ENCODE measurements around the gene FLAD1.

FLAD1 gene

DNA sequence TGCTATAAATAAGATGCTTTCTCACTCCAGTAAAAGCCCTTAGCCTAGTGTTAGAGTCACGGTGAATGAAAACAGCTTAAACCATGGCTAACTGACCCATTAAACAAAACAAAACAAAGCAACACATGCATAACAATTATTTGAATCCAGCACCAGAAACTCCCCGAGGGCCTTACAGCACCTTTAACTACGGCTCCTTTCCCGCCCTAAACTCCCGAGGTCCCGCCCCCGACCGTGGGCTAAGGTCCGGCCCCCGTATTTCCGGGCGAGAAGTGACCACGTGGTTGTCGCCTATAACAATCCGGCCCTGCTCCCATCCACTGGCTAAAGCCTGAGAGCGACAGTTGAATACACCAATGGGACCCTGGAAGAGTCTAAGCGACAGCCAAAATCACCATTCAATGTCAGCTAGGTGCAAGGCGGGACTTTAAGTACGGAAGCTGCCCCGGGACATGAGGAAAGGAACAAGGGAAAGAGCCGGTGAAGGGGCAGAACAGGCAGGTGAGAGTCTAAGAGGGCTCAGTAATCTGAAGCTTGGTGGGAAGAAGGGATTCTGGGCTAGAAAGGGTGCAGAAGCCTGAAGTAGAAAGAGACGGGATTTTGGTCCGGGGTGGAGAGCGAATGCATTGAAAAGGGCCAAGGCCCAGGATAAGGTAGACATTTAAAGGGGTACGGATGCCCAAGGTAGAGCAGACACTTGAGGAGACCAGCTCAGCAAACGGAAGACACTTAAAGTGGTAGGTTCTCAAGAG is at the start of gene FLAD1:
FLAD1 (plus strand) TSS at position 448 of the 752 bp plus-strand sequence. CDS start 351 bp downstream, outside the sequence.
- Mint-ChIP-seq H3K27me3 (no peaks in the 10 kb centered on the region), H3K27ac (peak within 1 kb of the TSS in 1 of 2 donors; percentile 37), H3K4me1 (peaks cover 33% of the 10 kb centered on the region)

DNA sequence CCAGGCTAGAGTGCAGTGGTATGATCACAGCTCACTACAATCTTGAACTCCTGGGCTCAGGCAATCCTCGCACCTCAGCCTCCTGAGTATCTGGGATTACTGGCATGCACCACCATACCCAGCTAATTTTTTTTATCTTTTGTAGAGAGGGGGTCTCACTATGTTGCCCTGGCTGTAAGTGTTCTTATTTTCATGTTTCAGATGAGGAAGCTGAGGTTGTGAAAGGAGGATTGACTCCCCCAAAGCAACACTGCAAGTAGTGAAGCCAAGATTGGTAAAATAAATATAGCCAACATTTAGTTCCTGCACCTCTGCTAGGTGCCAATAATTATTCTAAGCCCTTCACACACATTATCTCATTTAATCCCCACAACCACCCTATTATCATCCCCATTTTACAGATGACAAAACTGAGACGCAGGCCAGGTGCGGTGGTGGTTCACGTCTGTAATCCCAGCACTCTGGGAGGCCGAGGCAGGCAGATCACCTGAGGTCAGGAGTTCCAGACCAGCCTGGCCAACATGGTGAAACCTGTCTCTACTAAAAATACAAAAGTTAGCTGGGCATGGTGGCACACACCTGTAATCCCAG is 48.7 kb upstream of the FLAD1 start:
- Mint-ChIP-seq H3K9me3 (no peaks in the 10 kb centered on the region), H3K27me3 (no peaks in the 10 kb centered on the region), H3K4me1 (peaks cover 40% of the 10 kb centered on the region), H3K27ac (no peak overlapping the region), H3K4me3 (peak overlapping the region in 1 of 2 donors; percentile 25)
- no peak for DNase-seq
- no peak for ATAC-seq

More for the DNA sequence above, at the start of gene FLAD1:
- ATAC-seq, result peak; percentile 100
- H3K4me3 Mint-ChIP-seq, result no peak within 1 kb of the TSS
- H3K9me3 Mint-ChIP-seq, result no peaks in the 10 kb centered on the region
- DNase-seq, result peak; percentile 95 to 98

DNA sequence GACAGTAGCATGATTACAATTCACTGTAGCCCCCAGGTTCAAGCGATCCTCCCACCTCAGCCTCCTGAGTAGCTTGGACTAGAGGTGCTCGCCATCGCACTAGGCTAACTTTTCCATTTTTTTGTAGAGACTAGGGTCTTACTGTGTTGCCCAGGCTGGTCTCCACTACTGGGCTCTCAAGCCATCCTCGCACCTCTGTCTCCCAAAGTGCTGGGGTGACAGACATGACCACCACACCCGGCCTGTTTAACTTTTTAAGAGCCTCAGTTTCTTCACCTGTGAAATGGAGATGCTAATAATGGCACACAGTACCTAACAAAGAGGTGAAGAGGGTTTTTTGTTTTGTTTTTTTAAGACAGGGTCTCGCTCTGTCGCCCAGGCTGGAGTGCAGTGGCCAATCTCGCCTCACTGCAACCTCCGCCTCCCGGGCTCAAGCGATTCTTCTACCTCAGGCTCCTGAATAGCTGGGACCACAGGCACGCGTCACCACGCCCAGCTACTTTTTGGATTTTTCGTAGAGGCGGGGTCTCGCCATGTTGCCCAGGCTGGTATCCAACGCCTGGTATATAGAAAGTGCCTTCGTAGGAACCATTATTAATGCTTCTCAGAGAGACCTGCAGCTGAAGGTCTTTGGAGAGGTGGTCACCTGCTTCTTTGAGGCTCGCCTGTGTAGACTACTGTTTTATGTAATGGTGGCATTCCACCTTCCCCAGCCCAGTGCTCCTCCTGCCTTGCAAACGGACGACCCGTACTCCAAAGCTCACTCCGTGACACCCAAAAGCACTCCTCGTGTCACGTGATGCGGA is 47.2 kb upstream of the FLAD1 start:
- H3K9me3 Mint-ChIP-seq, result no peaks in the 10 kb centered on the region
- H3K27ac Mint-ChIP-seq, result peak overlapping the region; percentile 97 to 100
- H3K4me1 Mint-ChIP-seq, result peaks cover 51% of the 10 kb centered on the region
- no peak for DNase-seq
- ATAC-seq, result no peak
- peak overlapping the region; percentile 91 to 92 for H3K4me3 Mint-ChIP-seq
- no peaks in the 10 kb centered on the region for H3K27me3 Mint-ChIP-seq

DNA sequence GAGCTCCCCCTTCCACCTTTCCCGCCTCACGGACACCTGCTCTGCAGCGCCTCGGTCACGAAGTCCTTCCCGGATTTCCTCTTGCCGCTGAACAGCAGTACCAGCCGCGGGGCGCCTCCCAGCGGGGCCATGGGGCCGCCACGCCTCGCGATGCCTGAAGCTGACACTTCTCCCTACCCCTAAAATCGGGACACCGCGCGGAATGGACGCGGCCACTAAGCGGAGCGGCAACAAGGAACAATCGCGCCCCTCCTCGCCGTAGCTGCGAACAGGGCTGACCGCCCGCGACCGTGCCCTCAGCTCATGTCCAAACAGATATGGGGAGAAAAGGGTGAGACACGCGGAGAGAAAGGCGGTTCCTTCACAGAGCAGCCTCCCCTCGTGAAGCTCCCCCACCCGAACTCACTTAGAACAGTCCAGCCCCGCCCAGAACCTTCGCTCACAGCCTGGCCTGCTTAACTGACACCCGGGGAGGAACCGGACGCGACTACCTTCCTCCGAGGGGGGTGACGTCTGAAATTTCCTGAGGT is 46.5 kb upstream of the FLAD1 start, which contains the start of gene PMVK:
PMVK (minus strand) TSS at position 165 of the 530 bp plus-strand sequence; CDS start at position 131, 34 bp downstream.
- Mint-ChIP-seq H3K4me1 (peaks cover 58% of the 10 kb centered on the region), H3K27me3 (no peaks in the 10 kb centered on the region), H3K4me3 (peak within 1 kb of the TSS; percentile 91 to 92), H3K9me3 (no peaks in the 10 kb centered on the region), H3K27ac (peak within 1 kb of the TSS; percentile 97 to 100)
- DNase-seq (peak; percentile 94 to 95), ATAC-seq (peak; percentile 87)

DNA sequence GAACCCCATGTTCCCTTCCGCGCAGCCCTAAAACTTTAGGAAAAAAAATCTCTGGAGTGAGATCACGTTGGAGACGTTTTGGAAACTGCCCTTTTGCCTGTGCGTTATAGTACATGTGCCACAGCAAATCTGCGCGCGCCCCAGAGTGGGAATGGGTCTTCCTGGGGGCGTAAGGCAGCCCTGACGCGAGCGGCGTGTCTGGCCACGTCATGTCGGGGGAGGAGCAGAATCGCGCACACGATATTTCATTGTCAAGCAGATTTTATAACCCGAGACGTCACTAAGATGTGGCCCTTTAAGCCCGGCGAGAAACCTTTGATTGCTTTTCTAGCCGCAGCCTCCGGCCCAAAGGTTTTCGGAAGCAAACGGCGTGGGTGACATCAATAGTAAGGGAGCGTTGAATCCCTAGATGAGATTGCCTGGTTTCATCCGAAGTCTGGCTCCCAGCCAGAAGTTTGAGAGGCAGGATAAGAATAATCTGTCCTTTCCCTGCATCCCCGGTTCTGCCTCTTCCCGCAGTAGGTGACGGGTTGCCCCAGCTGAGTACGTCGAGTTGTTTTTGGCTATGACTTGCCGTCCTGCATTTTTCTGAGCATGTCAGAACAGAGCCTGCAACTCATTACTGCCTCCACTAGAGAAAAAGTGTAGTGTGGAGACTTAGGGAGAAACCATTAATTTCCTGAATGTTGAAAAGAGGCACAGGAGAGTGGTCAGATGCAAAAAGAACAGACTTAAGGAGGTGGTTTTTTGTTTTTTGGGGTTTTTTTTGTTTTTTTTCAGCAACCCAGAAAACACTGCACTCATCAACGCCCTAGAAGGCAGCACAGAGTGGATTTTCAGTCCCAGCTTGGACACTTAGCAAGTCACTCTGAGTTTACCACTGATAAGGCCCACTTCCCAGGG is 45.8 kb upstream of the FLAD1 start:
- no peaks in the 10 kb centered on the region for H3K9me3 Mint-ChIP-seq
- peak overlapping the region; percentile 91 to 92 for H3K4me3 Mint-ChIP-seq
- DNase-seq (peak; percentile 92 to 94), ATAC-seq (peak; percentile 88)
- peaks cover 65% of the 10 kb centered on the region for H3K4me1 Mint-ChIP-seq
- H3K27ac Mint-ChIP-seq, result peak overlapping the region; percentile 97 to 100
- no peaks in the 10 kb centered on the region for H3K27me3 Mint-ChIP-seq

DNA sequence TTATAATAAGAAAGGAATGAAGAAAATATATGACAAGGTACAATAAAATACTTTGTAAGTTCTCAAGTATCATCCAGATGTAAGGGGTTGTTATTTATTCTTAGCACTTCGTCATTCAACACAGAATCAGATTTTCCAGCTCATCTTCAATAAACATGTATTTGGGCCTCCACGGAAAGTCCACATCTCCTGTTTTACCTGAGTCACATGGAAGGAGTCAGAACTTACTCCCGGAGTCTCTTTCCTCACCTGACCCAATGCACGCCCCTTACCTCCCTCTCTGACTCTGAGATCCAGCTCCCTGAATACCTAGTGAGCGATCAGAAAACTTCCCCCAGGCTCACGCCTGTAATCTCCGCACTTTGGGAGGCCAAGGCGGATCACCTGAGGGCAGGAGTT is 45.2 kb upstream of the FLAD1 start:
- ATAC-seq (no peak), DNase-seq (no peak)
- Mint-ChIP-seq H3K27ac (peak overlapping the region; percentile 97 to 100), H3K4me3 (peak overlapping the region; percentile 91 to 92), H3K9me3 (no peaks in the 10 kb centered on the region), H3K4me1 (peaks cover 71% of the 10 kb centered on the region), H3K27me3 (no peaks in the 10 kb centered on the region)

DNA sequence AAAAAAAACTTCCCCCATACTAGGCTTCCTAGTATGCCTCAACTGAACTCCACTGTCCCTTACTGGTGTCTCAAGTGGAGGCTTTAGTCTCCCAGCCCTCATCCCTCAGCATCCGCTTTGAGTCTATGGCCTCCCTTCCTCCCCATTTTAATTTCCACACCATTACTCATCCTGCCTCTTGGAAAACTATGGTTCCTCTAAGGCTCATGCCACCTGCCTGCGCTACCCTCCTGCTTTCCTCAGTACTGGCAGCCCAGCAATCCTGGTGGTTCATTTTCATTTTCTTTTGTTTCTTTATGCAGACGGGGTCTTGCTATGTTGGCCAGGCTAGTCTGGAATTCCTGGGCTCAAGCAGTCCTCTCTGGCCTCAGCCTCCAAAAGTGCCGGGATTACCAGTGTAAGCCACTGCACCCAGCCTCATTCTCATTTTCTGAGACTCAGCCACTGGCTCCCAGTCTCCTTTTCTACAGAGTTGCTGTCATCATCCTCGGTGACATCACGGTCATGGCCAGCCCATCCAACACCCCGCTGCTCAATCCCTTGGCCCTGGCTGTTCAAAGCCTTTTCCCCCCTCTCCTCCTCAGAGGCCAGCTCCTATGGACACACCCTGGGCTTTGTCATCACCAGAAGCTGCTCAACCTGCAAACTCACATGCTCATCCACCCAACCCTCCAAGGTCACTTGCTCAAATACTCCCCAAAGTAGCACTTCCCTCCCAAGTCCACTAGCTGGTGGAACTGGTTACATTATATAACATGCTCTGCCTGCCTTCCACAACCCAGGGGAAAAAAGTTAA is 44.3 kb upstream of the FLAD1 start:
- DNase-seq, result no peak
- no peak for ATAC-seq
- Mint-ChIP-seq H3K4me1 (peaks cover 80% of the 10 kb centered on the region), H3K4me3 (peak overlapping the region; percentile 28 to 91), H3K9me3 (no peaks in the 10 kb centered on the region), H3K27me3 (no peaks in the 10 kb centered on the region), H3K27ac (peak overlapping the region in 1 of 2 donors; percentile 12)

DNA sequence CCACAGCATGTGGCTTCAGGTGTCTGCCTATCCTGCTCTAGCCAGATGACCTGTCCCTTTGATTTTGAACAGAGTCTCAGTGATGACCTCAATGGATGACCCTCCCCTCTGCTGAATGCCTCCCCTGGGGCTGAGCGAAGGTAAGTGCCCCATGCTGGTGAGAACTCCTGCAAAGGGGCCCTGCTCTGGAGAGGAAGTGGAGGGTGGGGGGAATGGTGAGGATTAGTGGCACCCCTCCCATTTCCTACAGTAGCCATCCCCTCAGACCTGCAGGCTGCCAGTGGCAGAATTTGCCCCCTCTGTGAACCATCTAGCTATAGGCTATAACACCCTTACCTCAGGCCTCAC is 43.0 kb upstream of the FLAD1 start:
- Mint-ChIP-seq H3K4me1 (peaks cover 84% of the 10 kb centered on the region), H3K9me3 (no peaks in the 10 kb centered on the region), H3K27ac (peak overlapping the region in 1 of 2 donors; percentile 61), H3K27me3 (no peaks in the 10 kb centered on the region), H3K4me3 (peak overlapping the region; percentile 58 to 67)
- no peak for DNase-seq
- ATAC-seq, result no peak

DNA sequence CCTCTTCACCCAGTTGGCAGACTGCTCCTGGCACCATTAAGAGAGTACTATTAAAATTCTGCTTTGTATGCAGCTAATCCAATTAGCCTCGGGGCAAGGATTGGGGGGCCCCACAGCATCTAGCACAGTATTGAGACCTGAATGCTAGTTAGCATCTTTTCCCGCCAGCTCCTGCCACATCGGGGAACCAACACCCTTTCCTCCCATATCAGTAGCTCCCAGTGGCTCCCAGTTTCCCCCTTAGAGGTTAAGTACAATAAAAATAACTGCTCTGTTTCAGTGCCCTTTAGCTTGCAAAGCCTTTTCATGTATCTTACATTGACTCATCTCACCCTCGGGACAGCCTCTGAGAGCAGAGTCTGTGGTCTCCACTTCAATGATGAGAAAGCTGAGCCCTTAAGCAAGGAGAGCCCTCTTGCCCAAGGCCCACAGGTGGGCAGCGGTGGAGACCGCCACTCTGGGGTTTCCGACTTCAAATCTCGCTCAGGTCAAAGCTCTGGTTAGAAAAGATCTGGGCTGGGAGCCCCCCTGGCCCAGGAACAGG is 42.4 kb upstream of the FLAD1 start:
- Mint-ChIP-seq H3K9me3 (no peaks in the 10 kb centered on the region), H3K4me1 (peaks cover 81% of the 10 kb centered on the region), H3K27me3 (no peaks in the 10 kb centered on the region), H3K4me3 (peak overlapping the region; percentile 58 to 67), H3K27ac (peak overlapping the region; percentile 47 to 85)
- DNase-seq (peak in 1 of 2 donors; percentile 53), ATAC-seq (peak; percentile 39)

DNA sequence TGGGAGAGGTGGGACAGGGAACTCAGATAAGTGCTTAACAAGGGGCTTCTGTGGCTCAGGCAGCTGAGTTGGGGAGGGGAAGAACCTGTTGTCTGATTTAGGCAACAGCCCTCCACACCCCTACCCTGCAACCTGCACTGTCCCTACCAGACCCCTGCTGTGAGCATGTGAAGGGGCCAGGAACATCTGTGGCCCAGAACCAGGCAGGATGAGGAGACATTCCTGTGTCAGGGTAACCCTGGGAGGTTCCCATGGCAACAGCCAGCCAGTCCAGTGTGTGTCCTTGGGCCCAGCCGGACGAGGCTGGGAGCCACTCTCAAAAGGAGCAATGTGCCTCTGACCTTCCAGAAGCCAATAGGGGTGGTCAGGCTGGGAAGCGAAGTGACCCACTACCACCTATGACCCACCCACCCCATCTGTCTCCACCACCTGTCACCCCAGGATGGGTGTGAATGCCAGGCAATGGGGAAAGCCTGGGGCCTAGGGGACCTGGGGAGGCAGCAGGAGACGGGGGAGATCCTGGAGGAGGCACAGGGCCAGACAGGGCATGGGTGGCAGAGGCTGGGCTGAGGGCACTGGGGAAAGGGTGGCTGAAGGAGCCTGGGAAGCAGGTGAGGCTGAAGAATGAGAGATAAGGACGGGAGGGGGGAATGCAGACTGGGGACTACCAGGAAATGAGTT is 41.7 kb upstream of the FLAD1 start:
- Mint-ChIP-seq H3K4me3 (peak overlapping the region; percentile 58 to 67), H3K4me1 (peaks cover 77% of the 10 kb centered on the region)
- ATAC-seq, result no peak

DNA sequence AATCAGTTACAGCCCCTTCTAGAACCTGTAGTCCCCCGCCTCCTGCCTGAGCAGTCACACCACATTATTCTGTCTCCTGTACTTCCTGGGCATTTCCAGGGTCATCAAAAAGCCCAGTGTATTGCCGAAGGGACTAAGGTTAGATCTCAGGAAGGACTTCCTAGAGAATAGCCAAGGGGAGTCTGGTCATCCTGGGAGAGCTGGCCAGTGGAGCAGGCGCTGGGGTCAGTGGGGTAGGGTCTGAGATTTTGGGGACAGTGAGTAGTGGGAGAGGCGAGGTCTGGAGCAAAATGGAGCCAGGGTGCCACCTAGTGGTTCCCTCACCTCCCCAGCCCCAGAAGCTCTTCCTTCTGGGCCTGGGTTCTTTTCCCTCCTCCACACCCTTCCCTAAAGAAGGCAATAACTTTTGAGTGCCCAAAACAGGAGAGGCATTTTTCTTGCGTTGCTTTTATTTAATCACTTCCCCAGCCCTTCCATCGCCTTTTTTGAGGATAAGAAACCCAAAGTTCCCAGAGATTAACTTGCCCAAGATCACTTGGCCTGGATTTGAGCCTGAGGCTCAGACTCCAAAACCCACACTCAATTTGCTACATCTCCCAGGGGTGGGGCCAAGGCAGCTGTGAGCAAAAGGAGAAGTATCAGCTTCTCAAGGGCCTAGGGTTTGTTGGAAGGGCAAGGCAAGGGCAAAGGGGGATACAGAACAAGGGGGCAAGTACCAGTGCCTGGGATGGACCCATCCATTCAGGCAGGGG is 39.3 kb upstream of the FLAD1 start:
- peaks cover 74% of the 10 kb centered on the region for H3K4me1 Mint-ChIP-seq

More for the DNA sequence above, 41.7 kb upstream of the FLAD1 start:
- peak overlapping the region; percentile 85 to 94 for H3K27ac Mint-ChIP-seq
- no peaks in the 10 kb centered on the region for H3K27me3 Mint-ChIP-seq
- DNase-seq, result no peak
- H3K9me3 Mint-ChIP-seq, result no peaks in the 10 kb centered on the region

DNA sequence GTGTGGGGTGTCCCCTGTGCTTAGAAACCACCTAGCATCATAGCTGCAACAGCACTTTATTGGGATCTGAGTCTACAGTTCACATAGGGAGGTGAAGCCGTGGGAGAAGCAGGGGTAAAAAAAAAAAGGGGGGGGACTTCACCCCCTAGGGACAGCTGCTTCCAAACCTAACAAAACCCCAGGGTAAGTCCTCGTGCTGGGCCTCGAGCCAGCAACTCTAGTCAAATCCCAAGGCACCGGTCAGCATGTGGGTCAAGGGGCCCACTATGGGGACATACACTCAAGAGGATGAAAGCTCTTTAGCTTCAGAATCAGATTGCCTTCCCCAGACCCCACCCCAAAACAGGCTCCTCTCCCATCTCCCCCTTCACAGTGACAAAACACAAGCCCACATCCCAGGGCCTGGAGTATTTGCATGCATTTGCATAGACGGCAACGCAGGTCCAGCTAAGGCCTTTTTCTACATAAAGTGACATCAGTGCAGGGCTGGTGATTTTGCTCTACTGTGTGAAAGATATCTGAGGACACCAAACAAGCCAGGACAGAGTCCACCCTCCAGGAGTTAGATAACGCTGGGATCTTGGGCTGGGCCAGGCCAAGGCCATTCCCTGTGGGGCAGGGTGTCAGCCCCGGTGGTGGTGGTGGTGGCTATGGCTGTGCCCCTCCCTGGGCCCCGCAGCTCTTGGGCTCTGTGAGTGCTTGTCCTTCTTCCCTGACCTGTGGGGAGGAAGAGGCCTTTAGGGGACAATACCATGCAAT is 38.6 kb upstream of the FLAD1 start:
- Mint-ChIP-seq H3K9me3 (no peaks in the 10 kb centered on the region), H3K4me3 (no peak overlapping the region), H3K27me3 (no peaks in the 10 kb centered on the region), H3K4me1 (peaks cover 69% of the 10 kb centered on the region), H3K27ac (no peak overlapping the region)
- no peak for DNase-seq
- ATAC-seq, result no peak

More for the DNA sequence above, 39.3 kb upstream of the FLAD1 start:
- Mint-ChIP-seq H3K27me3 (no peaks in the 10 kb centered on the region), H3K27ac (peak overlapping the region; percentile 7 to 94), H3K9me3 (no peaks in the 10 kb centered on the region), H3K4me3 (peak overlapping the region; percentile 30 to 59)
- DNase-seq, result peak in 1 of 2 donors; percentile 43
- peak; percentile 24 for ATAC-seq
